Skeletal muscle cell (primary cell): ENCODE data around the gene MYH10.
"Not testable (repeated sequence)": the region's sequence is repeated elsewhere in the genome, so short reads cannot be mapped to it uniquely, and the experiment has no call there.

Source experiments
- DNase-seq: peaks from one replicate; pipeline ENCODE4 v3.0.0-alpha.2; 2010; ENCODE audit warnings: low read depth
- H3K4me3 ChIP-seq: 2 replicates; pipeline ENCODE4 v1.5.1; 2011; ENCODE audit warnings: low read depth, mild to moderate bottlenecking, control low read depth, low read length, moderate library complexity

The MYH10 gene

GRCh38 chr17:8574687-8575086, 55.8 kb downstream of the MYH10 start:
- no peak overlapping the region for H3K4me3 ChIP-seq
- no peak for DNase-seq

- H3K4me3 ChIP-seq = no peak overlapping the region
- no peak for DNase-seq
These were observed 57.8 kb downstream of the MYH10 start for GRCh38 chr17:8572764-8573163.

GRCh38 chr17:8563981-8564602, 66.4 kb downstream of the MYH10 start:
- H3K4me3 ChIP-seq = no peak overlapping the region
- DNase-seq = no peak

GRCh38 chr17:8563024-8563776, 67.3 kb downstream of the MYH10 start:
- no peak for DNase-seq
- no peak overlapping the region for H3K4me3 ChIP-seq

GRCh38 chr17:8558144-8558543, 72.4 kb downstream of the MYH10 start:
- DNase-seq = no peak
- no peak overlapping the region for H3K4me3 ChIP-seq

- H3K4me3 ChIP-seq = no peak overlapping the region
- DNase-seq = no peak
These were observed 73.2 kb downstream of the MYH10 start for GRCh38 chr17:8557176-8557806.

GRCh38 chr17:8556074-8556473, 74.5 kb downstream of the MYH10 start:
- H3K4me3 ChIP-seq = no peak overlapping the region
- no peak for DNase-seq

GRCh38 chr17:8555062-8555461, 75.5 kb downstream of the MYH10 start:
- no peak overlapping the region for H3K4me3 ChIP-seq
- no peak for DNase-seq

GRCh38 chr17:8552577-8553320, 77.8 kb downstream of the MYH10 start:
- H3K4me3 ChIP-seq = no peak overlapping the region
- peak; percentile 19 for DNase-seq

GRCh38 chr17:8542599-8543502, 87.7 kb downstream of the MYH10 start:
- no peak overlapping the region for H3K4me3 ChIP-seq
- peak; percentile 86 for DNase-seq

- DNase-seq, H3K4me3 ChIP-seq: not testable (repeated sequence)
These were observed 90.5 kb downstream of the MYH10 start for GRCh38 chr17:8539976-8540375.

GRCh38 chr17:8537734-8538133, 92.8 kb downstream of the MYH10 start:
- no peak for DNase-seq
- H3K4me3 ChIP-seq = no peak overlapping the region

GRCh38 chr17:8534498-8535188, 95.9 kb downstream of the MYH10 start:
- no peak overlapping the region for H3K4me3 ChIP-seq
- DNase-seq = no peak

- H3K4me3 ChIP-seq = no peak overlapping the region
- no peak for DNase-seq
These were observed 98.5 kb downstream of the MYH10 start for GRCh38 chr17:8532021-8532420.

GRCh38 chr17:8522577-8522976, 107.9 kb downstream of the MYH10 start:
- no peak for DNase-seq
- H3K4me3 ChIP-seq = no peak overlapping the region

GRCh38 chr17:8520981-8521380, 109.5 kb downstream of the MYH10 start:
- no peak for DNase-seq
- no peak overlapping the region for H3K4me3 ChIP-seq

- no peak for DNase-seq
- H3K4me3 ChIP-seq = no peak overlapping the region
These were observed 111.7 kb downstream of the MYH10 start for GRCh38 chr17:8518850-8519249.

GRCh38 chr17:8518326-8518725, 112.2 kb downstream of the MYH10 start:
- no peak for DNase-seq

GRCh38 chr17:8514801-8515200, 115.7 kb downstream of the MYH10 start:
- no peak overlapping the region for H3K4me3 ChIP-seq
- no peak for DNase-seq

More at GRCh38 chr17:8518326-8518725, 112.2 kb downstream of the MYH10 start:
- H3K4me3 ChIP-seq = no peak overlapping the region
